NCI-H2196 treated with DMSO at 0.1 percent for 48 hours (cell line): ENCODE data around the gene FGGY.
A peak's percentile ranks its signal among the peaks of the same experiment; 100 is the strongest.

Experiments
- DNase-seq: peaks from one replicate; lab custom pipeline; 2025; ENCODE audit not compliant: unreplicated experiment; lab: John Stamatoyannopoulos, UW

FGGY gene

GRCh38 chr1:59750328-59751003, 453.6 kb downstream of the FGGY start:
- DNase-seq = no peak

- DNase-seq = no peak
Observed at GRCh38 chr1:59751004-59751395, 454.1 kb downstream of the FGGY start.

DNA sequence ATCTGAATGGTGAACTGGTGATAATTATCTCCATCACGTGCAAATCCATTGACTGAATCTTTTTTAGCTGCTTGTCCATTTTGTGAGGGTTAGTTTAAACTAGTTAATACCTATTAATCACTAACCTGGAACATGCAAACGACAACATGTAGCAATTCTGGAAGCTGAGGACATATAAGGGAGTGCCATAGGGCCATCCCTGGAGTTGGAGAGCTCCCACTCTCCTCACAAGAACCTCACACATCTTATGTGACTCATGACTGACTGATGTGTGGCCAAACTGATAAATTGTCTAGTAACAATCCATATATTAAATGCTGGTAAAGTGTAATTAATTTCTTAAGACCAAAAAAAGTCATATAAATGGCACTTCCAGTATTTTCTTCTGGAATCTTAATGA, 454.9 kb downstream of the FGGY start:
- DNase-seq = no peak

GRCh38 chr1:59752556-59753414, 455.9 kb downstream of the FGGY start:
- DNase-seq = no peak

GRCh38 chr1:59755069-59755685, 458.3 kb downstream of the FGGY start:
- DNase-seq = no peak

DNA sequence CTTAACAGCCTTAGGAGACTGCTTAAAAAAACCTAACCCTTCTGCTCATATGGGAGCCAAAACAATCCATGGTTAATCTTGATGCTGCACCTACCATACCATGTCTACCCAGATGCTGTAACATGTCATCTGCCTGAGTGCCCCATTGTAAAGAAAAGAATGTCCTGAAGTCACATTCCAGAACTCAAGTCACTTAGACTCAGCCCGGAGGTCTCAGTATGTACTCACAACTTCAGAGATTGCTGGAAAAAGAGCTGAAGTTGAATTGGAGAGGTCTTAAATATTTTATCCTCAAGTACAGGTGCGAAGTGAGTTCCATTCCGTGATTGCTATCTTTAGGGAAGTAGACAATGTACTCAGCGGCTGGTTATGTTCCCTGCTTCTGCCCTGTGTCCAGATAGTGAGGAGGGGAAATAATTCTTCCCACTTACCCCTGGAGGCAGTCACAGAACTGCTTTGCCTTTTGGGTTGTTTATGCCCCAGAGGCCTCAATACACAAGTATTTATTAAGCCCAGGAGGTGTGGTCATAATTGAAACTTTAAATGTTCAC, 460.4 kb downstream of the FGGY start:
- no peak for DNase-seq

DNA sequence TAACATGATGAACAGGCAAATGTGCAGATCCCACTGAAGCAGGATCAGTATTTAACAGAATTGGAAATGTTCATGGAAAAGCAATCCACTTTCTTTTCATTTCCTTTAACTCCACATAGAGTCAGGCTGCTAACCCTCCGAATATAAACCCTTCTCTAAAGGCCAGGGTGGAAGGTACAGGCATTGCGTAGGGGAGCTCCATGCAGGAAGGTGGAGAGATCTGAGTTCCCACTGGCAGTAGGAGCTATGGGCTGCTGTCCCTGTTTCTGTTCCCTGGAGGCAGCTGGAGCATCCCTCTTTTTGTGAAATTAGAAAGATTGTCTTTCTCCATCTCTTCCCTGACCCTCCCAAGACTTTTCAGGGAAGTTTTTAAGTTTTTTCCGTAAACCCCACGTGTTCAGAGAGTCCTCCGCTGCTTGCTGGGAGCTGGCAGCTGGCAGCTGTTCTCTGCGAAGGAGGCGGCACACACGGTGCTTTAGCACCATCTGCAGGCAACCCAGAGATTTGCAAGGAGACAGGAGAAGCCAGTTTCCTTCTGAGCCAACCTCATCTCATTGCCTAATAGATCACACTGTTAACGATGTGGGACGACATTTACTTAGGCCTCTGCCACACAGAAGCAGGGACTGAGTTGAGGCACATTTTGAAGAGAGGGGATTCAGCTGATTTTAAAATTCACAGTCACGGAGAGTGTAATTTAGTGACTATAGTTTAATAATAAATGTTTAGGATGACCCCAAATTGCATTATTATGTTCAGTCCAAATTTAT, 462.4 kb downstream of the FGGY start:
- peak; percentile 80 for DNase-seq

DNA sequence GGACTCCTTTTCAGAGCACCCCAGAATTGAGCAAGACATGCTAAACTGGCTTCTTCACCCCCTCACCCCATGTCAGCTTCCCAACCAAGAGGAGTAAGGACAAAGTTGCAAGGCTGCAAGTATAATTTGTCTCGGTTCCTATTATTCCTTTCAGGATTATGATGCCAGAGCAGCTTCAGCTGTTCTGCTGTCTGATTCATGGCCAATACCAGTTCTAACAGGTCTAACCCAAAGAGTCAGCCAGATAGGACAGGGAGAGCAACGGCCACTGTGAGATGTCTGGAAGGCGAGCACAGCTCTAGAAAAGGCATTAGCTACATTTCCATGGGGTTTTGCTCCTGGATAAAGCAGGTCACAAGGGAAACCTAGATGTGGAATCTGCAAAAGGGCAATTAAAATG, 464.5 kb downstream of the FGGY start:
- no peak for DNase-seq

DNA sequence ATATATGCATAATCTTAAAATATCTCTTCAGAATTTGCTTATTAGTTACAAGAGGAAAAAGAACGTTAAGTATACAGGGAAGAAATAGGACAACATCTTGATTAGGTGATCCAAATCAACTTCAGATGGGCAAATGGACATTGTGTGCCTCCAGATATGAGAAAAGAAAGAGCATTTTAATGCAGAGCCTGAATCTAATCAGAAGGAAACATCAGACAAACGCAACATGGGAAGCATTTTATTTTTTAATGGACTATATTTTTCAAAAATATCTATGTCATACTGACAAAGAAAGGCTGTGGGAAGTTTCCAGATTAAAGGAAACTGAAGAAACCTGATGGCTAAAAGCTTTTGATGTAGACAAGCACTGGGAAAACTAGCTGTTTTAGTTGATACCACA, 466.5 kb downstream of the FGGY start:
- DNase-seq = no peak

DNA sequence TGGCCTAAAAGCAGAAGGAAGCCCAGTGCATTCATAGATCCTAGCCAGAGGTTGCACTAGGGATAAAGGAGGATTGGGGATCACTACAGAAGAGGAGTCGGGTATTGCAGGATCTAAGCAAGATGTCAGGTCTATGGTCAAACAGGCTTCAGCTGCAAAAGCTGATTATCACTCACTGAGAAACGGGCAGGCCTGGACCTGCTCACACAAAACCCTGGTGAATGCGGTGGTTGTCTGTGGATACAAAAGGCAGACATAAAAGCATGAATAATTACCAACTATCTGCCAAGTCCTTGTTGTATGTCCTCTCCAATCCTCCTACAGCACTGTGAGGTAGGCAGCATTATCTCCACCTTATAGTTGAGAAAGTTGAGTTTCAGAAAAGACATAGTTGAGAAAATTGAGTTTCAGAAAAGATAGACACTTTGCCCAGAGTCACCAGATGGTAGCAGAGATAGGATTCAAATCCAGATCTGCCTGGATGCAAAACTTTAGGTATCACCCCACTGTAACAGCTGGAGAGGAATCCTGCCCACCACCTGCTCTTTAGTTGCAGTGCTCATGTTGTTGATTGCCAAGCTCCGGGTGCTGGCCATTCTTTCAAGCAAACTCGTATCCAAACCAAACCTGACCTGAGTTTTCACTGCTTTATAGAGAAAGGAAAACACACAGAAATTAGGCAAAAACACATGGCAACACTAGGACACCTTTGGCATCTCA, 468.3 kb downstream of the FGGY start:
- DNase-seq = peak; percentile 82

DNA sequence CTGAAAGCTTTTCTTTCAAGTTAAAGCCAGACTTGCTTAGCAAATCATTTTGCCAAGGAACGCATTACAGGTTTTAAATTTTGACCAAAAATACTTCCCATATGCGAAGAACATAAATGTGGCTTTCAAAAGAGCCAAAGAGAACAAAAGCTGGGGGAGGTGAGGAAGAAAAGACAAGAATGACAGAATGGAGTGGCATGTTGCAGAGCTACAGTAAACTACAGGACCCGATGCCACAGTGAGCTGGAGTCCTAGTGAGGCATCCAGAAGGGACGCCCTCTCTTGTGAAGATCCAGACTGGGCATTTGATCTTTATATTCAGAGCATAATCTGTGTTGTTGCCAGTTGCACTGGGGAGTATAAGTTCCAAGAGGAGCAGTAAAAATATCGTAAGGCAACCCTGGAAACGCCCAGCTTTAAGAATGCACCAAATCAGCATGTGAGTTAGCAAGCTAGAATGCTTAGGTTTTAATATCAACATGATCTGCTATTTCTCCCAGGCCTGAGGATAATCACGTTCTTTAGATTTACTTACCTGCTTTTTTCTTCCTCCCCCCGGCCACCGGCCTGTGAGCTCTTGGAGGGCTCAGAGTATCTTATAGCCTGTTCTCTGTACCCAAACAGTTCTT, 469.4 kb downstream of the FGGY start:
- no peak for DNase-seq

GRCh38 chr1:59767119-59767518, 470.2 kb downstream of the FGGY start:
- no peak for DNase-seq

DNA sequence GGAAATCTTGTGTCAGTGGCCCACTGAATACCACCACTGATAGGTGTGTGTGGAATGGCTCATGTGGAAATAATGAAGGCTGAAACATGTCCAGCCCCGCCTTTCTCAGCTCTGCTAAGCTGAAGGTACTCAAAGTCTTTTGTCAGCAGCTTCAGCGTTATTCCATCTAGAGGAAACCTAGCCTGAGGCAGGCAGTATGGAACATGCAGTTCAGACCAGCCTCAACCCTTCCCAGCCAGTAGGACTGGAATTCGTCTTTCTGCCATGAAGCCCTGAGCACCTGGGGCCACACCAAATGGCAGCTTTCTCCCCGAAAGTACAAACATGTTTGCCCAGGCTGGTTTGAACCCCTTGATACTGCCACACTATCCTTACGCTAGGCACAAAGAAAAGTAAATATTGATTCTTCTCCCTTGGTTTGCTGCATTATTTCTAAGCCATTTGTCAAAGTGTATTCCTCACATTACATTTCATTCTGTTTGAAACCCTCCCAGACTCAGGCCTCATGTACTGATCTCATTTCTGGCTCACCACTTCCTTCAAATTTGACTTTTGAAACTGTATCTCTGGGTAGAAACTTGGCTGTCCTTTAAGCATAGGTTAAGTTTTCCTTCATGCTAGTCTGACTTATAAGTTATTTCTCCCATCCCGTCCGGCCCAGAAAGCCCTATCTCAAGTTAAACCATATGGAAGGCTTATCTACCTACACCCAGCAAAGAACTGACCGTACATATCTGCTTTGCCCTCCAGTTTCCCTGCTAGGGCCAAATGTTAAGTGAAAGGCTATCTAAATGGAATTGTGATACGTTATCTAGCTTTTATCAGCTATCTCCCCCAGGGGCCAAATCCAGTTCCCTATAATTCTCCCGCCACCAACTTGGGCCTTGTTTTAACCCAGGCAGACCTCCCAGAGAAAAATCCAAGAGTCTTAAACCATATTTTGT, 472.2 kb downstream of the FGGY start:
- no peak for DNase-seq

GRCh38 chr1:59769736-59770095, 472.8 kb downstream of the FGGY start:
- DNase-seq = no peak

GRCh38 chr1:59771361-59771760, 474.5 kb downstream of the FGGY start:
- no peak for DNase-seq

DNA sequence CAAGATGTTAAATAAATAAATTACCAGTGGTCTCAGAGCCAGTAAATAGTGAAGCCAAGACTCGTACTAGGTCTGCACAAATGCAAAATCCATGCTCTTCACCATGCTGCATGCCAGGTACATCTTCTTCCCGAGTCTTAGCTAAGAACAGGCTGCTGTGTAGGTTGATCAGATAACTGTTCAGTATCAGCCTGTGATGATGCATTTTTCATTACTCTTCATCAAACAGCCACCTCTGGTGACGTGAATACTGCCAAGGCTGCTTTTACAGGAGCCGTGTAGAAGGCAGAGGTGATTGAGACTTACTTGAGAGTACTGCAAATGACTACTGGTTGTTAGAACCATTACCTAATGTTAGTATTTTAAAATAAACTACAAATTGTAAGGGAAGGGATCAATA, 478.6 kb downstream of the FGGY start:
- no peak for DNase-seq

DNA sequence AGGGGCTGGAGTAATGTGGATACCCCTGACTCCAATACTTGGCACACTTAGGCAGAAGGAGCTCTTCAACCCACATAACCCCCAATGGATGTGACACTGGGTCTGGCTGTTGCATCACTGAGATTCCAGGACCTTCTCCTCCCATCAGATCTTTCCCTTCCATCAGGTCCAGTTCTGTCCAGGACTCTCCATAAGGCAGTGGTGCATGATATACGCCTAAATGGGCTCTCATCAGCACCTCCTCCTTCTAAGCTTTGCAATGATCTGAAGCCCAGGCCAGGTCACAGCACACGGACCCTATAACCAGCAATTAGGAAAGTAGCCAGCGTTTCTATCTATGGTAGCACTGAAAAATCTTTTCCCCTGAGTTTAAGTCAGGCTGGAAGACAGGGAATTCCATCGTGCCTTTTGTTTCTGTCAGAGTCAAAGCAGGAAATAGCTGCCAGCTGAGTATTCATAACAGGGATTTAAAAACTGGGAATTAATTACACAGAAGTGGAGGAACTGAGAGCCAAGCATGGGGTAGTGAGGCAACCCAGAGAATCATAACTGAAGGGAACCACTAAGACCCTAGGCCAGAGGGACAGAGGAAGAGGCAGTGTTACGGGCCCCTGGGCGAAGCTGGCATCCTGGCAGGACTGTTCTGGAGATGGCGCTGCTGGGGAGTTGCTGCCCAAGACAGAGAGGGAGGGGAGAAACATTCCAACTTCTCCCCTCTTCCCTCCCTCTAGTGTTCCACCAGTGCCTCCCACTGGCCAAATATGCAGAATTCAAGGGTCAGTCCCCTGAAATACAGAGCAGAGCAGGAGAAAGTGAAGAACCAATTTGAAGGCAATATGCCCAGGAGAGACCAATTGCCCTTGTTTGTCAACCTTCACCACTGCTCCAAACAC, 480.3 kb downstream of the FGGY start:
- DNase-seq = no peak

DNA sequence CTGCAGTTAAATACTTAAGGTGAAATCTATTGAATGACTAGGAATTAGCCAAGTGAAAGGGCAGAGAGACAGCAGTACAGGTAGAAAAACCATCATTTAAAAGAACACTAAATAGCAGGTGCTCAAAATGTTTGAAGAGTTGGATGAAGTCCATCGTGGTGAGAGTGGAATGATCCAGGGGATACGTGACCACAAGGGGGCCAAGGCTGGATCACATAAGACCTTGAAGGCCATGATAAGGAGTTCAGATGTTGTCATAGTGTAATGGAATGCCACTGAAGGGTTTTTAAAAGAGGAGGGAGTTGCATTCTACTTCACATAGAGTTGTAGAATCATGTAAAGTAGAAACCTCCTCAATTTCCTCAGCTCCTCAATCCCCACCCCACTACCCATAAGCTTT, 483.1 kb downstream of the FGGY start:
- DNase-seq = no peak
